ENCODE data around the gene AP3B2.
A peak's percentile ranks its signal among the peaks of the same experiment; 100 is the strongest.
"Not testable (repeated sequence)": the region's sequence is repeated elsewhere in the genome, so short reads cannot be mapped to it uniquely, and the experiment has no call there.

AP3B2 gene

GRCh38 chr15:82709421-82710207 is at the start of gene AP3B2:
AP3B2 (minus strand) TSS chr15:82709875; CDS start chr15:82709706, 169 bp downstream.
- peak; percentile 71 for DNase-seq

- DNase-seq, result no peak
These were observed 41.6 kb upstream of the AP3B2 start for GRCh38 chr15:82751308-82751707.

GRCh38 chr15:82750831-82751180 is 41.1 kb upstream of the AP3B2 start:
- no peak for DNase-seq

- peak; percentile 89 for DNase-seq
These were observed 40.5 kb upstream of the AP3B2 start for GRCh38 chr15:82749951-82750830.

GRCh38 chr15:82748315-82748714 is 38.6 kb upstream of the AP3B2 start:
- no peak for DNase-seq

- DNase-seq, result no peak
These were observed 34.1 kb upstream of the AP3B2 start for GRCh38 chr15:82743810-82744209.

GRCh38 chr15:82742134-82742533 is 32.5 kb upstream of the AP3B2 start:
- no peak for DNase-seq

- no peak for DNase-seq
These were observed 29.4 kb upstream of the AP3B2 start for GRCh38 chr15:82739086-82739485.

- DNase-seq, result no peak
These were observed 28.3 kb upstream of the AP3B2 start for GRCh38 chr15:82737975-82738374.

- DNase-seq, result no peak
These were observed 21.9 kb upstream of the AP3B2 start for GRCh38 chr15:82731527-82731926.

GRCh38 chr15:82730022-82730530 is 20.4 kb upstream of the AP3B2 start:
- DNase-seq, result no peak

- no peak for DNase-seq
These were observed 17.1 kb upstream of the AP3B2 start for GRCh38 chr15:82726816-82727215.

GRCh38 chr15:82715003-82715402 is 5.3 kb upstream of the AP3B2 start:
- no peak for DNase-seq

GRCh38 chr15:82714016-82714415 is 4.3 kb upstream of the AP3B2 start:
- DNase-seq, result no peak

GRCh38 chr15:82712036-82712435 is 2.4 kb upstream of the AP3B2 start:
- no peak for DNase-seq

- DNase-seq, result no peak
These were observed 1.3 kb upstream of the AP3B2 start for GRCh38 chr15:82710926-82711490.

- DNase-seq, result no peak
These were observed 507 bp upstream of the AP3B2 start for GRCh38 chr15:82710208-82710555.

GRCh38 chr15:82709081-82709420 is 624 bp downstream of the AP3B2 start:
- peak; percentile 4 for DNase-seq

GRCh38 chr15:82705856-82706255 is 3.8 kb downstream of the AP3B2 start:
- not testable (repeated sequence) for DNase-seq

GRCh38 chr15:82699726-82700125 is 9.9 kb downstream of the AP3B2 start:
- no peak for DNase-seq

- no peak for DNase-seq
These were observed 10.8 kb downstream of the AP3B2 start for GRCh38 chr15:82698711-82699345.

- no peak for DNase-seq
These were observed 11.8 kb downstream of the AP3B2 start for GRCh38 chr15:82697735-82698407.

- no peak for DNase-seq
These were observed 17.5 kb downstream of the AP3B2 start for GRCh38 chr15:82692171-82692570.

All from stimulated activated CD4-positive, alpha-beta T cell treated with anti-CD3 and anti-CD28 coated beads, Interleukin-1b, Interleukin-23, amount 100 ng/mL, for 48 hours (primary cell).